Measurements from ENCODE around the gene HIRA.

HIRA gene

GRCh38 chr22:19351604-19352003 is 79.9 kb downstream of the HIRA start:
- Histone ChIP-seq H3K27me3 (ENCODE audit: control insufficient read depth, insufficient read depth, low read length) (no peaks in the 10 kb centered on the region), H3K36me3 (ENCODE audit: control insufficient read depth, insufficient read depth, low read length) (peaks cover 88% of the 10 kb centered on the region), H3K9me3 (ENCODE audit: control insufficient read depth, insufficient read depth, low read depth, low read length) (no peaks in the 10 kb centered on the region), H3K4me1 (ENCODE audit: control insufficient read depth, insufficient read depth, low read length) (no peaks in the 10 kb centered on the region), H3K27ac (ENCODE audit: low read depth, low read length) (no peak overlapping the region), H3K9ac (ENCODE audit: low read length) (no peak overlapping the region), H3K4me3 (ENCODE audit: low read depth, low read length) (no peak overlapping the region)

GRCh38 chr22:19350947-19351346 is 80.6 kb downstream of the HIRA start:
- Histone ChIP-seq H3K4me1 (ENCODE audit: control insufficient read depth, insufficient read depth, low read length) (no peaks in the 10 kb centered on the region), H3K4me3 (ENCODE audit: low read depth, low read length) (no peak overlapping the region), H3K36me3 (ENCODE audit: control insufficient read depth, insufficient read depth, low read length) (peaks cover 88% of the 10 kb centered on the region), H3K27me3 (ENCODE audit: control insufficient read depth, insufficient read depth, low read length) (no peaks in the 10 kb centered on the region), H3K27ac (ENCODE audit: low read depth, low read length) (no peak overlapping the region), H3K9ac (ENCODE audit: low read length) (no peak overlapping the region), H3K9me3 (ENCODE audit: control insufficient read depth, insufficient read depth, low read depth, low read length) (no peaks in the 10 kb centered on the region)

- H3K4me3 ChIP-seq (ENCODE audit: low read depth, low read length), result no peak overlapping the region
- no peaks in the 10 kb centered on the region for H3K9me3 ChIP-seq (ENCODE audit: control insufficient read depth, insufficient read depth, low read depth, low read length)
- H3K9ac ChIP-seq (ENCODE audit: low read length), result no peak overlapping the region
- H3K27me3 ChIP-seq (ENCODE audit: control insufficient read depth, insufficient read depth, low read length), result no peaks in the 10 kb centered on the region
- no peaks in the 10 kb centered on the region for H3K4me1 ChIP-seq (ENCODE audit: control insufficient read depth, insufficient read depth, low read length)
- no peak overlapping the region for H3K27ac ChIP-seq (ENCODE audit: low read depth, low read length)
- H3K36me3 ChIP-seq (ENCODE audit: control insufficient read depth, insufficient read depth, low read length), result peaks cover 88% of the 10 kb centered on the region
Observed at GRCh38 chr22:19350476-19350859, 81.1 kb downstream of the HIRA start.

GRCh38 chr22:19349778-19350475 is 81.6 kb downstream of the HIRA start:
- H3K9me3 ChIP-seq (ENCODE audit: control insufficient read depth, insufficient read depth, low read depth, low read length), result no peaks in the 10 kb centered on the region
- H3K27me3 ChIP-seq (ENCODE audit: control insufficient read depth, insufficient read depth, low read length), result no peaks in the 10 kb centered on the region
- no peak overlapping the region for H3K4me3 ChIP-seq (ENCODE audit: low read depth, low read length)
- peaks cover 88% of the 10 kb centered on the region for H3K36me3 ChIP-seq (ENCODE audit: control insufficient read depth, insufficient read depth, low read length)
- H3K27ac ChIP-seq (ENCODE audit: low read depth, low read length), result no peak overlapping the region
- H3K4me1 ChIP-seq (ENCODE audit: control insufficient read depth, insufficient read depth, low read length), result no peaks in the 10 kb centered on the region
- H3K9ac ChIP-seq (ENCODE audit: low read length), result no peak overlapping the region

- Histone ChIP-seq H3K9ac (ENCODE audit: low read length) (no peak overlapping the region), H3K27ac (ENCODE audit: low read depth, low read length) (no peak overlapping the region), H3K4me3 (ENCODE audit: low read depth, low read length) (no peak overlapping the region), H3K36me3 (ENCODE audit: control insufficient read depth, insufficient read depth, low read length) (peaks cover 82% of the 10 kb centered on the region), H3K9me3 (ENCODE audit: control insufficient read depth, insufficient read depth, low read depth, low read length) (no peaks in the 10 kb centered on the region), H3K27me3 (ENCODE audit: control insufficient read depth, insufficient read depth, low read length) (no peaks in the 10 kb centered on the region), H3K4me1 (ENCODE audit: control insufficient read depth, insufficient read depth, low read length) (no peaks in the 10 kb centered on the region)
Observed at GRCh38 chr22:19346677-19347265, 84.8 kb downstream of the HIRA start.

- Histone ChIP-seq H3K36me3 (ENCODE audit: control insufficient read depth, insufficient read depth, low read length) (peaks cover 73% of the 10 kb centered on the region), H3K4me1 (ENCODE audit: control insufficient read depth, insufficient read depth, low read length) (no peaks in the 10 kb centered on the region), H3K27ac (ENCODE audit: low read depth, low read length) (no peak overlapping the region)
Observed at GRCh38 chr22:19344420-19344819, 87.1 kb downstream of the HIRA start.

GRCh38 chr22:19343470-19343869 is 88.1 kb downstream of the HIRA start:
- H3K9me3 ChIP-seq (ENCODE audit: control insufficient read depth, insufficient read depth, low read depth, low read length), result no peaks in the 10 kb centered on the region
- H3K9ac ChIP-seq (ENCODE audit: low read length), result no peak overlapping the region
- H3K36me3 ChIP-seq (ENCODE audit: control insufficient read depth, insufficient read depth, low read length), result peaks cover 73% of the 10 kb centered on the region

More at GRCh38 chr22:19344420-19344819, 87.1 kb downstream of the HIRA start:
- Histone ChIP-seq H3K9me3 (ENCODE audit: control insufficient read depth, insufficient read depth, low read depth, low read length) (no peaks in the 10 kb centered on the region), H3K27me3 (ENCODE audit: control insufficient read depth, insufficient read depth, low read length) (no peaks in the 10 kb centered on the region), H3K9ac (ENCODE audit: low read length) (no peak overlapping the region), H3K4me3 (ENCODE audit: low read depth, low read length) (no peak overlapping the region)

GRCh38 chr22:19341500-19341899 is 90.0 kb downstream of the HIRA start:
- Histone ChIP-seq H3K27ac (ENCODE audit: low read depth, low read length) (no peak overlapping the region), H3K9ac (ENCODE audit: low read length) (no peak overlapping the region), H3K27me3 (ENCODE audit: control insufficient read depth, insufficient read depth, low read length) (no peaks in the 10 kb centered on the region), H3K9me3 (ENCODE audit: control insufficient read depth, insufficient read depth, low read depth, low read length) (no peaks in the 10 kb centered on the region), H3K36me3 (ENCODE audit: control insufficient read depth, insufficient read depth, low read length) (peaks cover 62% of the 10 kb centered on the region), H3K4me3 (ENCODE audit: low read depth, low read length) (no peak overlapping the region), H3K4me1 (ENCODE audit: control insufficient read depth, insufficient read depth, low read length) (no peaks in the 10 kb centered on the region)

More at GRCh38 chr22:19343470-19343869, 88.1 kb downstream of the HIRA start:
- Histone ChIP-seq H3K4me1 (ENCODE audit: control insufficient read depth, insufficient read depth, low read length) (no peaks in the 10 kb centered on the region), H3K27ac (ENCODE audit: low read depth, low read length) (no peak overlapping the region), H3K4me3 (ENCODE audit: low read depth, low read length) (no peak overlapping the region), H3K27me3 (ENCODE audit: control insufficient read depth, insufficient read depth, low read length) (no peaks in the 10 kb centered on the region)

GRCh38 chr22:19337137-19337536 is 94.4 kb downstream of the HIRA start:
- Histone ChIP-seq H3K36me3 (ENCODE audit: control insufficient read depth, insufficient read depth, low read length) (peaks cover 48% of the 10 kb centered on the region), H3K4me3 (ENCODE audit: low read depth, low read length) (no peak overlapping the region)

GRCh38 chr22:19336133-19337075 is 95.1 kb downstream of the HIRA start:
- peaks cover 52% of the 10 kb centered on the region for H3K36me3 ChIP-seq (ENCODE audit: control insufficient read depth, insufficient read depth, low read length)
- no peaks in the 10 kb centered on the region for H3K27me3 ChIP-seq (ENCODE audit: control insufficient read depth, insufficient read depth, low read length)
- no peak overlapping the region for H3K4me3 ChIP-seq (ENCODE audit: low read depth, low read length)
- no peak overlapping the region for H3K9ac ChIP-seq (ENCODE audit: low read length)
- no peaks in the 10 kb centered on the region for H3K9me3 ChIP-seq (ENCODE audit: control insufficient read depth, insufficient read depth, low read depth, low read length)
- no peaks in the 10 kb centered on the region for H3K4me1 ChIP-seq (ENCODE audit: control insufficient read depth, insufficient read depth, low read length)
- no peak overlapping the region for H3K27ac ChIP-seq (ENCODE audit: low read depth, low read length)

More at GRCh38 chr22:19337137-19337536, 94.4 kb downstream of the HIRA start:
- Histone ChIP-seq H3K9me3 (ENCODE audit: control insufficient read depth, insufficient read depth, low read depth, low read length) (no peaks in the 10 kb centered on the region), H3K9ac (ENCODE audit: low read length) (no peak overlapping the region), H3K27ac (ENCODE audit: low read depth, low read length) (no peak overlapping the region), H3K4me1 (ENCODE audit: control insufficient read depth, insufficient read depth, low read length) (no peaks in the 10 kb centered on the region), H3K27me3 (ENCODE audit: control insufficient read depth, insufficient read depth, low read length) (no peaks in the 10 kb centered on the region)

GRCh38 chr22:19331975-19332374 is 99.6 kb downstream of the HIRA start:
- Histone ChIP-seq H3K4me3 (ENCODE audit: low read depth, low read length) (no peak overlapping the region), H3K27ac (ENCODE audit: low read depth, low read length) (no peak overlapping the region), H3K4me1 (ENCODE audit: control insufficient read depth, insufficient read depth, low read length) (no peaks in the 10 kb centered on the region), H3K9ac (ENCODE audit: low read length) (no peak overlapping the region), H3K36me3 (ENCODE audit: control insufficient read depth, insufficient read depth, low read length) (peaks cover 67% of the 10 kb centered on the region), H3K9me3 (ENCODE audit: control insufficient read depth, insufficient read depth, low read depth, low read length) (no peaks in the 10 kb centered on the region), H3K27me3 (ENCODE audit: control insufficient read depth, insufficient read depth, low read length) (no peaks in the 10 kb centered on the region)
